Retinal pigment epithelial cell (primary cell): ENCODE data around the gene MYLK.
"Not testable (repeated sequence)": the region's sequence is repeated elsewhere in the genome, so short reads cannot be mapped to it uniquely, and the experiment has no call there.

Experiments
- DNase-seq: peaks from one replicate; pipeline ENCODE4 v3.0.0-alpha.2; 2010; ENCODE audit warnings: low read depth
- H3K4me3 ChIP-seq: 2 replicates; pipeline ENCODE4 v1.5.1; 2011; ENCODE audit warnings: mild to moderate bottlenecking, low read length, control low read depth, moderate library complexity
- TF ChIP-seq, protein P1 (sequence below): conservative IDR thresholded peaks from 2 replicates; pipeline ENCODE4 v1.5.1; 2011; ENCODE audit warnings: low read depth, low read length, control low read depth, inconsistent platforms

Gene MYLK

DNA sequence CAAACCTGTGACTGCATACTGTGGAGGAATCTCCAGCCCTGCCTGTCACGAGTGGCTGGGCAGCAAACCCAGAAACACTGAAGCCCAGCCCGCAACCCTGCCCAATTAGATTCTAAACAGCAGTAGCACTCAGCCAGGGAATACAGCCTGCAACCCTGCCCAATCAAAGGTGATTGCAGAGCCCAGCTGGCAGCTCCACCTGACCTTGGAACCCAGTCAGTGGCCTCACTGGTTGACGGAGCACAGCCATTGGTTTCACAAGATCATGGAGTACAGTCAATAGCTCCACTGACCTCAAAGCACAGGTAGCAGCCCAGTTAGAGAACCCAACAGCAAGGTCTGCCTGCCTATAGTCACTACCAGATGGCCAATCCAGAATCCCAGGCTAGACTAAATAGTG, 35.2 kb upstream of the MYLK start:
- H3K4me3 ChIP-seq = no peak overlapping the region
- TF ChIP-seq, protein P1, sequence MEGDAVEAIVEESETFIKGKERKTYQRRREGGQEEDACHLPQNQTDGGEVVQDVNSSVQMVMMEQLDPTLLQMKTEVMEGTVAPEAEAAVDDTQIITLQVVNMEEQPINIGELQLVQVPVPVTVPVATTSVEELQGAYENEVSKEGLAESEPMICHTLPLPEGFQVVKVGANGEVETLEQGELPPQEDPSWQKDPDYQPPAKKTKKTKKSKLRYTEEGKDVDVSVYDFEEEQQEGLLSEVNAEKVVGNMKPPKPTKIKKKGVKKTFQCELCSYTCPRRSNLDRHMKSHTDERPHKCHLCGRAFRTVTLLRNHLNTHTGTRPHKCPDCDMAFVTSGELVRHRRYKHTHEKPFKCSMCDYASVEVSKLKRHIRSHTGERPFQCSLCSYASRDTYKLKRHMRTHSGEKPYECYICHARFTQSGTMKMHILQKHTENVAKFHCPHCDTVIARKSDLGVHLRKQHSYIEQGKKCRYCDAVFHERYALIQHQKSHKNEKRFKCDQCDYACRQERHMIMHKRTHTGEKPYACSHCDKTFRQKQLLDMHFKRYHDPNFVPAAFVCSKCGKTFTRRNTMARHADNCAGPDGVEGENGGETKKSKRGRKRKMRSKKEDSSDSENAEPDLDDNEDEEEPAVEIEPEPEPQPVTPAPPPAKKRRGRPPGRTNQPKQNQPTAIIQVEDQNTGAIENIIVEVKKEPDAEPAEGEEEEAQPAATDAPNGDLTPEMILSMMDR = no peak
- no peak for DNase-seq

DNA sequence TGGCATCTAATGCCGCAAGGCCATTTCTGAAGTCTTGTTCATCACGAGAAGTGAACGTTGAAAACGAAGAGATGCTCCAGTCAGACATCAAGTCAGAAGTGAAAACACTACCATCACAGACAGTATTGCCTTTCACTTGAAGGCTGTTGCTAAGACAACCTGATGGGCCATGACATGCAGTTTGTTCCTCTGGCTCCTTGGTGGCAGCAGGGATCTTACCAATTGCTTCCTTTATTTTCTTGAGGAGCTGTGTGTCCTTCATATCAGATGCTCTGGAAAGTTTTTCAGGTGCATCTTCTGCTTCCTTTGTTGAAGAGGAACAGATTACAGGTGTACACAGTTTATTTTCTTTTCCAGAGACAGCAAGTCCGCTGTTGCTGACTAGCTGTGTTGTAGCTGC, 30.7 kb upstream of the MYLK start:
- DNase-seq = no peak
- no peak overlapping the region for H3K4me3 ChIP-seq
- TF ChIP-seq, protein P1 = no peak

DNA sequence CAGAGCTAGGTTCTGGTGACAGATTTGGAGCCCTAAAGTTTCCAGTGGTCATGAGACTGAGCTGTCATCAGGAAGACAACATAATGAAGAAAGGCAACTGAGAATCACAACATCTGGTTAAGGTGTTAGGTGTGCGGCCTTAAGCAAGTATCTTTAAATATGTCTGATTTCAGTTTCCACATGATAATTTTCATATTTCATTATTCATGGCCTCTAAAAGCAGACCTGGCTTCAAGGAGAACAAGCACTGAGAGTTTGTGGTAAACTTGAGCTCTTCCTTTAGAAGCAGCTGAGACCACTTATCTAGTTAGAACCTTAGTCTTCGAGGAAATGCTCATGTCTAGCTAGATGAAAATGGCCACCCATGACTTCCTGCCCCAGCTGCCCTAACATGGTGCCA, 25.7 kb upstream of the MYLK start:
- H3K4me3 ChIP-seq = no peak overlapping the region
- TF ChIP-seq, protein P1 = no peak
- DNase-seq = no peak

DNA sequence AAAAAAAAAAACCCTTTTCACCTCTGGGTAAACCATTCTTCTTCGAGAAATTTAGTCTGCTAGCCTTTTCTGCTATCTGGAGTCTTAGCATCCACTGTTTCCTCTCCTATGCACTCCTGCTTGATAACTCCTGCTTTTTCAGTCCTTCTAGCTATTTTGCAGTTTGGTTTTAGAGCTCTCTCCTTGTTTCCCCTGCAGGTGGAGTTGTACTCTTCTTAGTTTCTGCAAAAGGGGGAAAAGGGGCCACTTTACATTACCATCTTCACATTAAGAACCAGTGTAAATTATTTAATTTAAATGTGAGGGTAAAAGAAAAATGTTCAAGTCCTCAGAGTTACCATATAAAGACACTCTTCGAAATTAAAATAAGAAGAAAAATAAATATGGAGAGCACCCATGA, 23.6 kb upstream of the MYLK start:
- DNase-seq = no peak
- TF ChIP-seq, protein P1 = peak; percentile 30
- H3K4me3 ChIP-seq = no peak overlapping the region

DNA sequence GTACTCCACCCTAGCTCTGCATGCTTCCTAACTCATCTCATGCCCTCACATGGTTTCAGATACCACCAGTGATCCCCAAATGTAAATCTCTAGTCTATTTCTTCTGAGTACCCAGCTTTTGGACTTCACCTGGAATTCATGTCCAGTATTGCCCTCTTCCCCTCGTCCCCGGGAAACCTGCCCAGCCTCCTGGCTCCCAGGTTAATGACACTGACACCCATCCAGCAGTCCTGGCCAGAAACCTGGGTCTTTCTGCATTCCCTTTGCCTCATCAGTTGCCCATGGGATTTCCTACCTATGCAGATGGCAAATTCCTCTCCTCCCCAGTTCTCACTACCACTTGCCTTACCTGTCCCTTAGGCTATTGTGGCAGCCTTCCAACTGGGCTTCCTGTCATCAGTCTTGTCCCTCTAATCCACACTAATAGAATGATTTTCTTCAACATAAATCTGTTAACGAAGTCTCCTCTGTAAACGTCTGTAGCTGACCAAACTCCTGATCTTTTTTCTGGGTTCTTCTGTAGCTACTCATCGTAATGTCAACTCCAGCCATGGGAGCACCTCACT, 15.3 kb upstream of the MYLK start:
- TF ChIP-seq, protein P1 = no peak
- no peak for DNase-seq
- no peak overlapping the region for H3K4me3 ChIP-seq

DNA sequence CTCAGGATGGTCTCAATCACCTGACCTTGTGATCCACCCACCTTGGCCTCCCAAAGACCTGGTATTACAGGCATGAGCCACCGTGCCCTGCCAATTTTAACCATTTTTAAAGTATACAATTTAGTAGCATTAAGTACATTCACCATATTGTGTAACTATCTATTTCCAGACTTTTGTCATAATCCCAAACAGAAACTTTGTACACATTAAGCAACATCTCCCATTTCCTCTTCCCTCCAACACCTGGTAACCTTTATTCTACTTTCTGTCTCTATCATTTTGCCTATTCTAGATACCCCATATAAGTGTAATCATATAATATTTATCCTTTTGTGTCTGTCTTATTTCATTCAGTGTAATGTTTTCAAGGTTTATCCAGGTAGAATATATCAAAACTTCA, 8.9 kb upstream of the MYLK start:
- TF ChIP-seq, protein P1 = no peak
- DNase-seq = no peak

DNA sequence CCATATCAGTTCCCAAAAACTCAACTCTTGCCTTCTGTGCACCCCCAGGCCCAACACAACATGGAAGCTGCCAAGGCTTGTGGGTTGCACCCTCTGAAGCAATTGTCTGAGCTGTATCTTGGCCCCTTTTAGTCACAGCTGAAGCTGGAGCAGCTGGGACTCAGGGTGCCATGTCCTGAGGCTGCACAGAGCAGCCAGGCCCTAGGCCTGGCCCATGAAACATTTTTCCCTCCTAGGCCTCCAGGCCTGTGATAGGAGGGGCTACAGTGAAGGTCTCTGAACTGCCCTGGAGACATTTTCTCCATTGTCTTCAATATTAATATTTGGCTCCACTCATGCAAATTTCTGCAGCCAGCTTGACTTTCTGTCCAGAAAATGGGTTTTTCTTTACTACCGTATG, 8.1 kb upstream of the MYLK start:
- H3K4me3 ChIP-seq = no peak overlapping the region
- TF ChIP-seq, protein P1 = no peak
- DNase-seq = no peak

More for the DNA sequence above, 8.9 kb upstream of the MYLK start:
- no peak overlapping the region for H3K4me3 ChIP-seq

DNA sequence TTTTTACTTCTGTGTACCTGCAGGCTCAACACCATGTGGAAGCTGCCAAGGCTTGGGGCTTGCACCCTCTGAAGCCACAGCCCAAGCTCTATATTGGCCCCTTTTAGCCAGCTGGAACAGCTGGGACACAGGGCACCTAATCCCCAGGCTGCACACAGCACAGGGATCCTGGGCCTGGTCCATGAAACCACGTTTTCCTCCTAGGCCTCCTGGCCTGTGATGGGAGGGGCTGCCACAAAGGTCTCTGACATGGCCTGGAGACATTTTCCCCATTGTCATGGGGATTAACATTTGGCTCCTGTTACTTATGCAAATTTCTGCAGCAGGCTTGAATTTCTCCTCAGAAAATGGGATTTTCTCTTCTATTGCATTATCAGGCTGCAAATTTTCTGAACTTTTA, 6.9 kb upstream of the MYLK start:
- not testable (repeated sequence) for DNase-seq

DNA sequence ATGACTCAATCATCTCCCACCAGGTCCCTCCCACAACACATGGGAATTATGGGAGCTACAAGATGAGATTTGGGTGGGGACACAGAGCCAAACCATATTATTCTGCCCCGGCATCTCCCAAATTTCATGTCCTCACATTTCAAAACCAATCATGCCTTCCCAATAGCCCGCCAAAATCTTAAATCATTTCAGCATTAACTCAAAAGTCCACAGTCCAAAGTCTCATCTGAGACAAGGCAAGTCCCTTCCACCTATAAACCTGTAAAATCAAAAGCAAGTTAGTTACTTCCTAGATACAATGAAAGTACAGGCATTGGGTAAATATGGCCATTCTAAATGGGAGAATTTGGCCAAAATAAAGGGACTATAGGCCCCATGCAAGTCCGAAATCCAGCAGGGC, 6.0 kb upstream of the MYLK start:
- H3K4me3 ChIP-seq, DNase-seq: not testable (repeated sequence)

More for the DNA sequence above, 6.9 kb upstream of the MYLK start:
- H3K4me3 ChIP-seq = not testable (repeated sequence)
